Astrocyte of the cerebellum (primary cell): ENCODE results near the gene ENTPD1.
"Not testable (repeated sequence)": the region's sequence is repeated elsewhere in the genome, so short reads cannot be mapped to it uniquely, and the experiment has no call there.

Experiments used
- DNase-seq: peaks from one replicate; pipeline ENCODE4 v3.0.0-alpha.2; 2011; ENCODE audit warnings: low read depth
- H3K4me3 ChIP-seq: 2 replicates; pipeline ENCODE4 v1.5.1; 2011; ENCODE audit warnings: mild to moderate bottlenecking, low read depth, low read length, moderate library complexity
- CTCF ChIP-seq: IDR thresholded peaks from 2 replicates; pipeline ENCODE4 v1.5.1; 2012; ENCODE audit warnings: low read length, low read depth, moderate library complexity, mild to moderate bottlenecking; ENCODE audit errors: missing control alignments
- in situ Hi-C: cut with HindIII; loops from 2 replicates; pipeline ENCODE4 v1.10.0; 2017; ENCODE audit warnings: low sequenced_read_pairs

Gene ENTPD1

GRCh38 chr10:95728526-95728925 is 27.4 kb upstream of the ENTPD1 start:
- no peak for DNase-seq
- in situ Hi-C loops = no loop called here
- no peak for TF ChIP-seq CTCF
- no peak overlapping the region for H3K4me3 ChIP-seq

- in situ Hi-C loops = no loop called here
- TF ChIP-seq CTCF = no peak
- no peak overlapping the region for H3K4me3 ChIP-seq
- no peak for DNase-seq
Measured at GRCh38 chr10:95729323-95730055, 26.5 kb upstream of the ENTPD1 start.

DNA sequence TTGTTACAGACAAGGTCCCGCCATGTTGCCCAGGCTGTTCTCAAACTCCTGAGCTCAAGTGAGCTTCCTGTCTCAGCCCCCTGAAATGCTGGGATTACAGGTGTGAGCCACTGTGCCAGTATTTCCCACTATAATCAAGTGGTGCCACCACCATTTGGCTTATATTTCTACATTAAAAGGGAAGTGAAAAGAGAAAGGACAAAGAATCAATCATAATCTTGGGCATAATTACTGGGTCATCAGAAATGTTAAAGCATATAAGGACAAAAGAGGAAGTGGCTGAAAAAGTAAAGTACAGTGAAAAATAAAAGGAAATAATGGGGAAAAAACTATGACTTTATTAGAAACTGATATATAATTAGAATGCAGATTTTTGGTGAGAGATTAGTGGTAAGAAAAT is 25.7 kb upstream of the ENTPD1 start:
- no peak for DNase-seq
- TF ChIP-seq CTCF = no peak
- in situ Hi-C loops = no loop called here
- no peak overlapping the region for H3K4me3 ChIP-seq

GRCh38 chr10:95732907-95733306 is 23.1 kb upstream of the ENTPD1 start:
- in situ Hi-C loops, DNase-seq, H3K4me3 ChIP-seq: not testable (repeated sequence)

DNA sequence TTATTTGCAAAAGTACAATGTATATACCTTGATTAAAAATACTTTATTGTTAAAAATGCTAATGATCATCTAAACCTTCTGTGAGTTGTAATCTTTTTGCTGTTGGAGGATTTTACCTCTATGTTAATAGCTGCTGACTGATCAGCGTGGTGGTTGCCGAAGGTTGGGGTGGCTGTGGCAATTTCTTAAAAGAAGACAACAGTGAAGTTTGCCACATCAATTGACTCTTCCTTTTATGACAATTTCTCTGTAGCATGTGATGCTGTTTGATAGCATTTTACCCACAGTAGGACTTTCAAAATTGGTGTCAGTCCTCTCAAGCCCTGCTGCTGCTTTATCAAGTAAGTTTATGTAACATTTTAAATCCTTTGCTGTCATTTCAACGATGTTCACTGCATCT is 16.9 kb upstream of the ENTPD1 start:
- TF ChIP-seq CTCF = no peak
- in situ Hi-C loops = no loop called here
- DNase-seq = no peak
- no peak overlapping the region for H3K4me3 ChIP-seq

DNA sequence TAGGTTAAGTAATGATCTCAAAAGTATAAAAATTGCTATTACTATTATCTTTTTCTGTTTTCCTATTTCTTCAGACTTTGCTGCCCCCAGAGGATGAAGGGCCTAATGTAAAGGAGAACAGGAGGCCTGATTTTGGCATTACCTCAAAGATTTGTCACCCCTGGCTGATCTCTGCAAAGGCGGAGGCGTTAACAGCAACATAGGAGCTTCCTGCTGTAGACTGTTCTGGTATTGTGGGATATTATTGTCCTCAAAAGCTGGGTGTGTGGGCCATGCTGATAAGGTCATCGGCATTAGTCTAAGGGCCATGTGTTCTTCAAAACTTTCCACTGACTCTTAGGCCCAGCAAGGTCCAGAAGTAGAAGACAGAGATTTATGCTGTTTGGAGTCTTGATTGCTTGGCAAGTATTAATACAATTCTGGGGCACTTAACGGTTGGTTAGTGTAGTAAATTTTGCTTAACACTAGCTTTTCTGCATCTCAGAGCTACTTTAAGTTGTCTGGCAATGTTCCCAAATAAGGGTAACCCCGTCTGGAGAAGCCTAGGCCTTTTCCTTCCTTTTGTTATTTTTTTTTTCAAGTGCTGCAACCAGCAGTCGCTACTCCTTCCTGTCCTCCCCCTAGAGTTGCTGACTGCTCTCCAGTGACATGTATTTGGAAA is 14.0 kb upstream of the ENTPD1 start:
- in situ Hi-C loops = no loop called here
- DNase-seq = no peak
- no peak overlapping the region for H3K4me3 ChIP-seq
- no peak for TF ChIP-seq CTCF

DNA sequence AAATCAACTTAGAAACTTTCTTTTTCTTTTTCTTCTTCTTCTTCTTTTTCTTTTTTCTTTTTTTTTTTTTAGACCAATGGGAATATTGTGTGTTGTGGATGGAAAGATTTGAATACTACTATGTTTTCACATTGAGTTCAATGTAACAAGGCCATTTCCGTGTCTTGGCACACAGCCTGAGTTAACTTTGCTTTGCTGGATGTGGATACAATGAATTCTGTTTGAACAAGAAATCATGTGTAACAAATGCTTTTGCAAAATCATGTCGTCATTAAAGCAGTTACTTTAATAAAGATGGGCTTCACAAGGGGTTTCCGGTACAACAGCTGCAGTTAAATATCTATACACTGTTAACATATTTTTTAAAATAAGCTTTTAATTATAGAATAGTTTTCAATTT is 13.5 kb upstream of the ENTPD1 start:
- H3K4me3 ChIP-seq = no peak overlapping the region
- in situ Hi-C loops = no loop called here
- peak; percentile 22 for DNase-seq
- no peak for TF ChIP-seq CTCF
